Transverse colon (tissue), 4 donors: ENCODE measurements around the gene TMEM212. TPM values are rescaled to one million over a fixed set of nuclear protein-coding genes. Genes with fewer than 3 reads are reported as not detected.
A peak's percentile ranks its signal among the peaks of the same experiment; 100 is the strongest.

ENCODE experiments used
- DNase-seq: peaks from one replicate; pipeline ENCODE4 v3.0.0-alpha.2; 2019
- H3K27ac ChIP-seq, 4 donors: fragments of 200-600 bp; sonication (generic); 2 replicates each; pipeline ENCODE4 v1.5.1; 2016 to 2018; ENCODE audit warnings: inconsistent platforms in 4 of 4
- H3K27me3 ChIP-seq: fragments of 200-600 bp; sonication (generic); 2 replicates; pipeline ENCODE4 v1.5.1; 2017; ENCODE audit warnings: inconsistent platforms
- H3K36me3 ChIP-seq, 4 donors: fragments of 200-600 bp; sonication (generic); 2 replicates each; pipeline ENCODE4 v1.5.1; 2017 to 2019; ENCODE audit warnings: inconsistent platforms in 4 of 4
- H3K4me1 ChIP-seq, 4 donors: fragments of 200-600 bp; sonication (generic); 2 replicates each; pipeline ENCODE4 v1.5.1; 2017 to 2020; ENCODE audit warnings: inconsistent platforms in 4 of 4
- H3K4me3 ChIP-seq, 4 donors: fragments of 200-600 bp; sonication (generic); 1 replicate in 1 of 4; 2 replicates in 3 of 4; pipeline versions ENCODE4 v1.5.1 to v1.6.1; 2017 to 2019; ENCODE audit warnings: inconsistent platforms in 4 of 4
- H3K9me3 ChIP-seq, 2 donors: fragments of 200-600 bp; sonication (generic); 2 replicates each; pipeline ENCODE4 v1.5.1; 2017 to 2019; ENCODE audit warnings: inconsistent platforms in 2 of 2
- CTCF ChIP-seq, 5 experiments: fragments of 200-600 bp in 3 of 5; fragments of 450-650 bp in 2 of 5; sonication (generic) in 3 of 5; IDR thresholded peaks; 1 replicate in 2 of 5; 2 replicates in 3 of 5; pipeline ENCODE4 v1.5.1; 2016 to 2017; ENCODE audit warnings: antibody characterized with exemption in 5 of 5, inconsistent platforms in 3 of 5, mild to moderate bottlenecking in 2 of 5, moderate library complexity in 1 of 5
- EP300 ChIP-seq: sonication (generic); formaldehyde crosslinking; IDR thresholded peaks from one replicate; pipeline ENCODE4 v1.6.1; 2017; ENCODE audit warnings: antibody characterized with exemption, low read depth
- POLR2A ChIP-seq: fragments of 450-650 bp; IDR thresholded peaks from one replicate; pipeline ENCODE4 v1.6.1; 2016; ENCODE audit warnings: antibody characterized with exemption, mild to moderate bottlenecking, moderate library complexity
- POLR2AphosphoS5 ChIP-seq, 3 donors: sonication (generic); formaldehyde crosslinking; IDR thresholded peaks; one replicate each; pipeline ENCODE4 v1.6.1; 2016; ENCODE audit warnings: antibody characterized with exemption in 3 of 3
- WGBS, 2 donors: methylation state at CpG; one replicate each; pipeline ENCODE4 v1.1.5; 2018; ENCODE audit warnings: low coverage in 1 of 2; 5-methylcytosine and 5-hydroxymethylcytosine counted together
- in situ Hi-C, 4 donors: fragments of 200-750 bp; cut with MboI; loops; one replicate each; pipeline versions ENCODE4 v1.15.0 to v1.15.1; 2017; ENCODE audit warnings: low sequenced_read_pairs in 3 of 4, low pct_ligation_motif_present in 1 of 4, low pct_unique_long_range_greater_than_20kb in 1 of 4
- intact Hi-C: fragments of 100-400 bp; cut with DNase I; formaldehyde crosslinking; loops from one replicate; pipeline ENCODE4 v1.15.1; 2023; ENCODE audit warnings: low total_unique reads
- total RNA-seq, 4 donors: library from RNA; depleted of rRNA; stranded (reverse); fragments of >200 nt; gene quantifications; one replicate each; pipeline ENCODE4 v1.1.0, GENCODE V29; 2016

Gene TMEM212
- total RNA-seq, 4 donors from 2014 or later: not detected

- H3K27me3 ChIP-seq: no peaks in the 10 kb centered on the region
- intact Hi-C loops (no loop called here), in situ Hi-C loops (no loop called here)
- TF ChIP-seq EP300: no peak
- TF ChIP-seq POLR2AphosphoS5 (IDR thresholded peaks at IDR 0.05): no peak
- TF ChIP-seq CTCF (IDR thresholded peaks at IDR 0.05): no peak
- TF ChIP-seq POLR2A: no peak
- DNase-seq: no peak
- no peaks in the 10 kb centered on the region for H3K36me3 ChIP-seq
- H3K27ac ChIP-seq: peak overlapping the region in 2 of 4 donors; percentile 8 to 48
- no peak overlapping the region for H3K4me3 ChIP-seq
- no peaks in the 10 kb centered on the region for H3K9me3 ChIP-seq
- peaks cover 0 to 27% (median 0%) of the 10 kb centered on the region in 4 donors for H3K4me1 ChIP-seq
- 71 to 78% methylated on average over 4 of the region's 4 CpGs for WGBS, 2 donors
These were observed 35.5 kb downstream of the TMEM212 start for GRCh38 chr3:171878461-171879225.

DNA sequence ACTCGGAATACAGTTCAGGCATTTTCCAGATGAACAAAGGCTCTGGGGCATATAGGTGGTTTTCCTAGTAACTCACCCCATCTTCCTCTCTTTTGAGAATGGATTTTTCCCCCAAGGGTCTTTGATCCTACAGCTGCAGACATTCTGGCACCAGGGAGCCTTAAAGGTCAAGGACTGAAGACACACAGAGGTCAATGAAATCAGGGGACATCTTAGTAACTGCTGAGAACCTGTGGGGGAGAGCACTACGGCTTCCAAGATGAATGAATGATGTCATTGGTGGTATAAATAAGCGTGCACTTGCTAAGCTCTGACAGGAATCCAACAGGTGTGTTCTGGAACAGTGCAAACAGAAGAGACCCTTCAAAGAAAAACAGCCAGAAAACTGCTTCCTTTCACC lies 36.3 kb downstream of the TMEM212 start:
- 77 to 78% methylated on average over 2 to 3 of the region's 3 CpGs for WGBS, 2 donors
- TF ChIP-seq POLR2AphosphoS5 (IDR thresholded peaks at IDR 0.05) (no peak), EP300 (no peak), POLR2A (no peak), CTCF (IDR thresholded peaks at IDR 0.05) (no peak)
- no peaks in the 10 kb centered on the region for H3K27me3 ChIP-seq
- peaks cover 0 to 20% (median 0%) of the 10 kb centered on the region in 4 donors for H3K4me1 ChIP-seq
- DNase-seq: no peak
- no peak overlapping the region for H3K4me3 ChIP-seq
- H3K27ac ChIP-seq: peak overlapping the region in 1 of 4 donors; percentile 48
- H3K9me3 ChIP-seq: no peaks in the 10 kb centered on the region
- in situ Hi-C loops (no loop called here), intact Hi-C loops (no loop called here)
- H3K36me3 ChIP-seq: no peaks in the 10 kb centered on the region

GRCh38 chr3:171880101-171880870 lies 37.1 kb downstream of the TMEM212 start:
- Histone ChIP-seq H3K27ac (no peak overlapping the region), H3K4me3 (no peak overlapping the region), H3K4me1 (peaks cover 0 to 20% (median 0%) of the 10 kb centered on the region in 4 donors), H3K27me3 (no peaks in the 10 kb centered on the region), H3K36me3 (no peaks in the 10 kb centered on the region), H3K9me3 (no peaks in the 10 kb centered on the region)
- in situ Hi-C loops (no loop called here), intact Hi-C loops (no loop called here)
- DNase-seq: no peak
- WGBS, 2 donors: 85 to 93% methylated on average over 4 of the region's 4 CpGs
- TF ChIP-seq EP300 (no peak), POLR2A (no peak), CTCF (IDR thresholded peaks at IDR 0.05) (no peak), POLR2AphosphoS5 (IDR thresholded peaks at IDR 0.05) (no peak)

DNA sequence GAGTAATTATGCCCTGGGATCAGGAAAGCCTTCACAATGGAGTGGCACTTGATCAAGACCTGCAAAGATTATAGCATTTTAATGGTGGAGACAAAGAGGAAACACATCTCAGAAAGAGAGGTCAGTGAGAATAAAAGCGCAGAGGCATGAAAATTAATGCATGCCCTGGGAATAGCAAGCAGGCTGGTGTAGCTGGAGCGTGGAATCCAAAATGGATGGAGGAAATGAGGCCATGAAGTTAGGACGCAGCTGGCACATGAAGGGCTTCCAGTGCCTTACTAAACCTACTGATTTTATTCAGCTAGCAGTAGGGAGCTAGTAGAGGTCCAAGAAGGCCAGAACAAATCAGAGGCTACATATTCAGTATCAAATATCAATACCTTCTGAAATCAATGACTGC lies 38.1 kb downstream of the TMEM212 start:
- Histone ChIP-seq H3K36me3 (no peaks in the 10 kb centered on the region), H3K27ac (no peak overlapping the region), H3K27me3 (no peaks in the 10 kb centered on the region), H3K4me1 (peaks cover 0 to 14% (median 0%) of the 10 kb centered on the region in 4 donors), H3K9me3 (no peaks in the 10 kb centered on the region), H3K4me3 (no peak overlapping the region)
- intact Hi-C loops: no loop called here
- in situ Hi-C loops: no loop called here
- TF ChIP-seq POLR2AphosphoS5 (IDR thresholded peaks at IDR 0.05) (no peak), EP300 (no peak), POLR2A (no peak), CTCF (IDR thresholded peaks at IDR 0.05) (no peak)
- DNase-seq: no peak
- 83 to 94% methylated on average over 3 of the region's 3 CpGs for WGBS, 2 donors
